Measurements from ENCODE around the gene FAM151B. TPM values are rescaled to one million over a fixed set of nuclear protein-coding genes. Genes with fewer than 3 reads are reported as not detected.

Gene FAM151B
- total RNA-seq, 1 experiment from 2014 or later, result 0.94 TPM

- no peak for TF ChIP-seq ZNF317 (CRISPR knock-in tag; IDR thresholded peaks at IDR 0.05; ENCODE audit: borderline replicate concordance, low read depth)
- no peak for TF ChIP-seq E2F4 (CRISPR knock-in tag; IDR thresholded peaks at IDR 0.05; ENCODE audit: borderline replicate concordance, low read depth)
- TF ChIP-seq GABPB1 (CRISPR knock-in tag; IDR thresholded peaks at IDR 0.05), result no peak
- TF ChIP-seq TP53 (CRISPR knock-in tag; IDR thresholded peaks at IDR 0.05), result no peak
- TF ChIP-seq JUN (CRISPR knock-in tag; IDR thresholded peaks at IDR 0.05), result no peak
- no peak for TF ChIP-seq ZNF532 (CRISPR knock-in tag; IDR thresholded peaks at IDR 0.05; ENCODE audit: borderline replicate concordance)
- TF ChIP-seq NFATC4 (CRISPR knock-in tag; IDR thresholded peaks at IDR 0.05), result no peak
- TF ChIP-seq HMGXB4 (CRISPR knock-in tag; IDR thresholded peaks at IDR 0.05), result no peak
- no peak for TF ChIP-seq ETV6 (CRISPR knock-in tag; IDR thresholded peaks at IDR 0.05)
- TF ChIP-seq ATF3 (CRISPR knock-in tag; conservative IDR thresholded peaks at IDR 0.05), result no peak
- TF ChIP-seq MYBL2 (CRISPR knock-in tag; IDR thresholded peaks at IDR 0.05), result no peak
- TF ChIP-seq NR2C2 (CRISPR knock-in tag; IDR thresholded peaks at IDR 0.05), result no peak
- no peak for TF ChIP-seq JAZF1 (CRISPR knock-in tag; IDR thresholded peaks at IDR 0.05)
These were observed 85.2 kb downstream of the FAM151B start (continued) for GRCh38 chr5:80573062-80573461.

- peaks cover 8% of the 10 kb centered on the region for H3K9me3 Mint-ChIP-seq
- H3K36me3 Mint-ChIP-seq, result 0 out of 2 replicates have a peak, but pooled peaks cover 2% of the 10 kb centered on the region
- ChIA-PET POLR2A (no interaction called here), CTCF (no interaction called here)
- ATAC-seq, result no peak
- no peak for DNase-seq (ENCODE audit: low spot score)
- H3K27ac Mint-ChIP-seq, result no peak overlapping the region
- H3K4me1 Mint-ChIP-seq, result 0 out of 2 replicates have a peak, but pooled peaks cover 4% of the 10 kb centered on the region
- no peak overlapping the region for H3K4me3 Mint-ChIP-seq
- peaks cover 73% of the 10 kb centered on the region for H3K27me3 Mint-ChIP-seq (ENCODE audit: low read depth)
- TF ChIP-seq ZNF219 (CRISPR knock-in tag; IDR thresholded peaks at IDR 0.05; ENCODE audit: borderline replicate concordance) (no peak), NR3C1 (CRISPR knock-in tag; conservative IDR thresholded peaks at IDR 0.05; ENCODE audit: low read depth) (no peak), NFYB (CRISPR knock-in tag; conservative IDR thresholded peaks at IDR 0.05; ENCODE audit: low read depth) (no peak), ZSCAN18 (CRISPR knock-in tag; IDR thresholded peaks at IDR 0.05) (no peak), ARID4B (CRISPR knock-in tag; IDR thresholded peaks at IDR 0.05; ENCODE audit: borderline replicate concordance) (no peak), HMGXB4 (CRISPR knock-in tag; IDR thresholded peaks at IDR 0.05) (no peak), TEAD1 (CRISPR knock-in tag; IDR thresholded peaks at IDR 0.05) (no peak), ZBTB43 (CRISPR knock-in tag; IDR thresholded peaks at IDR 0.05) (no peak)
These were observed 88.5 kb downstream of the FAM151B start for GRCh38 chr5:80576383-80576782.
